Measurements from ENCODE around the gene PUM2. TPM values are rescaled to one million over a fixed set of nuclear protein-coding genes. Genes with fewer than 3 reads are reported as not detected.
A peak's percentile ranks its signal among the peaks of the same experiment; 100 is the strongest.
"Not testable (repeated sequence)": the region's sequence is repeated elsewhere in the genome, so short reads cannot be mapped to it uniquely, and the experiment has no call there.

PUM2 gene
- total and polyA plus RNA-seq, 4 donors: 18.5 to 61.0 (median 35.1) TPM

- TF ChIP-seq GABPA (IDR thresholded peaks at IDR 0.05 in 1 of 2, conservative IDR thresholded peaks at IDR 0.05 in 1 of 2): no peak
- TF ChIP-seq JUND (IDR thresholded peaks at IDR 0.05): no peak
- no peaks in the 10 kb centered on the region for H3K27me3 ChIP-seq (ENCODE audit: control insufficient read depth in 4 of 4, insufficient read depth in 4 of 4, low read length in 3 of 4)
- no peak overlapping the region for H3K9ac ChIP-seq (ENCODE audit: low read depth in 1 of 2, low read length in 2 of 2)
- peaks cover 0 to 10% (median 3%) of the 10 kb centered on the region in 4 donors for H3K36me3 ChIP-seq (ENCODE audit: control insufficient read depth in 4 of 4, insufficient read depth in 3 of 4, low read depth in 1 of 4, low read length in 3 of 4)
- H3K27ac ChIP-seq (ENCODE audit: low read depth in 1 of 2, low read length in 2 of 2): no peak overlapping the region
- H3K9me3 ChIP-seq (ENCODE audit: control insufficient read depth in 4 of 4, low read length in 3 of 4): no peaks in the 10 kb centered on the region
- peaks cover 0 to 4% (median 2%) of the 10 kb centered on the region in 4 donors for H3K4me1 ChIP-seq (ENCODE audit: control insufficient read depth in 4 of 4, insufficient read depth in 4 of 4, low read length in 3 of 4)
- H3K4me3 ChIP-seq (ENCODE audit: low read depth in 1 of 3, low read length in 3 of 3): no peak overlapping the region
- WGBS: 80% methylated on average over 9 of the region's 9 CpGs
- no peak for DNase-seq (ENCODE audit: low spot score)
Measured at GRCh38 chr2:20242727-20243377, 107.8 kb downstream of the PUM2 start.

DNA sequence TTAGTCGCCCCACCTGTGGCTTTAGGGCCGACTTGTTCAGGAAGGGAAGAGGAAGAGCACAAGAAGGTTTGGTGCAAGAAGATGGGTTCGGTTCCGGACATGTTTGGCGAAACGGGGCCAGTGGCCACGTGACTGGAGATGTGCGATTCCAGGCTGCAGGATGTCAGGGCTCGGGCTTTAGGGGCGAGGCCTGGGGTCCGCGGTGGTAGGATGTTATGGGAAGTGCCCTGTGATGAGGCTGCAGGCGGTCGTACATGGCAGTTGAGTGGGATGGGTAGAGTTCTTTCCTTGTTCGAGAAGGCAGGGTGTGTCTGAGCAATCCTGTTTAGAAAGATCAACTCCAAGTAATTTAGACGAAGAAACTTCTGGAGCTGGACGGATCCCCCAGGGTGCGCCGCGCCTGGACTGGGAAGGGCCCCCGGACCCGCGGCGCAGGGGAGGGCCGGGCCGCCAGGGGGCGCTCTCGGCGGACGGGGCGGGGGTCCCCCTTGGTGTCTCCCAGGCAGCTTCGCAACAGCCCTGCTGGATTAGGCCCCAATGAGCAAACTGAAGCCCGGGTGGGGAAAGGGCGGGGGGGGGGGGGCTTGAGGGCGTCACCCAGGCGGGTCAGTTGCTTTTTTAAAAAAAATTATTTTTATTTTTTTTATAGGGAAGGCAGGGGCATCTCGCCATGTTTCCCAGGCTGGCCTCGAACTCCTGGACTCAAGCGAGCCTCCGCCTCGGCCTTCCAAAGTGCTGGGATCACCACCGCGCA lies 108.5 kb downstream of the PUM2 start:
- no peak overlapping the region for H3K9ac ChIP-seq (ENCODE audit: low read depth in 1 of 2, low read length in 2 of 2)
- peaks cover 0 to 8% (median under 1%) of the 10 kb centered on the region in 4 donors for H3K36me3 ChIP-seq (ENCODE audit: control insufficient read depth in 4 of 4, insufficient read depth in 3 of 4, low read depth in 1 of 4, low read length in 3 of 4)

GRCh38 chr2:20240291-20240690 lies 110.4 kb downstream of the PUM2 start:
- DNase-seq (ENCODE audit: low spot score); H3K9me3 ChIP-seq (ENCODE audit: control insufficient read depth in 4 of 4, low read length in 3 of 4): not testable (repeated sequence)
- WGBS: 96% methylated on average over 6 of the region's 6 CpGs

More for the DNA sequence above, 108.5 kb downstream of the PUM2 start:
- Histone ChIP-seq H3K4me3 (ENCODE audit: low read depth in 1 of 3, low read length in 3 of 3) (no peak overlapping the region), H3K27me3 (ENCODE audit: control insufficient read depth in 4 of 4, insufficient read depth in 4 of 4, low read length in 3 of 4) (no peaks in the 10 kb centered on the region), H3K4me1 (ENCODE audit: control insufficient read depth in 4 of 4, insufficient read depth in 4 of 4, low read length in 3 of 4) (peaks cover 0 to 4% (median 2%) of the 10 kb centered on the region in 4 donors), H3K9me3 (ENCODE audit: control insufficient read depth in 4 of 4, low read length in 3 of 4) (no peaks in the 10 kb centered on the region), H3K27ac (ENCODE audit: low read depth in 1 of 2, low read length in 2 of 2) (no peak overlapping the region)
- TF ChIP-seq RXRA (IDR thresholded peaks at IDR 0.05) (no peak), YY1 (IDR thresholded peaks at IDR 0.05) (no peak), ZBTB33 (IDR thresholded peaks at IDR 0.05) (no peak), CTCF (IDR thresholded peaks at IDR 0.05; ENCODE audit: low read depth, low read length, missing input control) (peak; percentile 11), RAD21 (IDR thresholded peaks at IDR 0.05) (no peak)
- 52% methylated on average over 43 of the region's 43 CpGs for WGBS
- DNase-seq (ENCODE audit: low spot score): peak; percentile 42

More at GRCh38 chr2:20240291-20240690, 110.4 kb downstream of the PUM2 start:
- not testable (repeated sequence) for H3K27ac ChIP-seq (ENCODE audit: low read depth in 1 of 2, low read length in 2 of 2); H3K4me1 ChIP-seq (ENCODE audit: control insufficient read depth in 4 of 4, insufficient read depth in 4 of 4, low read length in 3 of 4); H3K4me3 ChIP-seq (ENCODE audit: low read depth in 1 of 3, low read length in 3 of 3); H3K36me3 ChIP-seq (ENCODE audit: control insufficient read depth in 4 of 4, insufficient read depth in 3 of 4, low read depth in 1 of 4, low read length in 3 of 4); H3K9ac ChIP-seq (ENCODE audit: low read depth in 1 of 2, low read length in 2 of 2); H3K27me3 ChIP-seq (ENCODE audit: control insufficient read depth in 4 of 4, insufficient read depth in 4 of 4, low read length in 3 of 4)

Measured in liver (tissue), 9 donors.